Activated effector memory CD4-positive, alpha-beta T cell treated with Interleukin-2 at 50 U/mL for 16 hours (primary cell): ENCODE measurements around the gene MMP24OS.

Experiments used
- DNase-seq: peaks from one replicate; pipeline ENCODE4 v3.0.0-alpha.2; 2020

MMP24OS gene

GRCh38 chr20:35243986-35244385 is 33.9 kb downstream of the MMP24OS start:
- no peak for DNase-seq

- DNase-seq: no peak
Measured at GRCh38 chr20:35243317-35243716, 34.6 kb downstream of the MMP24OS start.

GRCh38 chr20:35240811-35241293 is 37.1 kb downstream of the MMP24OS start:
- no peak for DNase-seq

GRCh38 chr20:35240083-35240810 is 37.7 kb downstream of the MMP24OS start:
- DNase-seq: no peak

GRCh38 chr20:35238735-35239134 is 39.2 kb downstream of the MMP24OS start:
- no peak for DNase-seq

- no peak for DNase-seq
Measured at GRCh38 chr20:35238170-35238569, 39.8 kb downstream of the MMP24OS start.

- DNase-seq: no peak
Measured at GRCh38 chr20:35237486-35237885, 40.4 kb downstream of the MMP24OS start.

GRCh38 chr20:35235881-35236280 is 42.0 kb downstream of the MMP24OS start:
- no peak for DNase-seq

- no peak for DNase-seq
Measured at GRCh38 chr20:35232575-35232974, 45.3 kb downstream of the MMP24OS start.

- peak; percentile 19 for DNase-seq
Measured at GRCh38 chr20:35226884-35227681, 50.8 kb downstream of the MMP24OS start.
